Dendritic cell treated with granulocyte-macrophage colony-stimulating factor and Interleukin-4, amounts not matched to agents 40 ng/mL and 50 ng/mL, for 4 days (primary cell): ENCODE results near the gene SPINT1.

Source experiments
- H3K27ac Mint-ChIP-seq: one replicate; pipeline ENCODE4 v1.8.0; 2022; ENCODE audit warnings: mild to moderate bottlenecking, mixed read lengths
- H3K27me3 Mint-ChIP-seq: one replicate; pipeline ENCODE4 v1.8.0; 2022; ENCODE audit warnings: mild to moderate bottlenecking, mixed read lengths
- H3K36me3 Mint-ChIP-seq: one replicate; pipeline ENCODE4 v1.8.0; 2022; ENCODE audit warnings: low read depth, mixed read lengths
- H3K4me1 Mint-ChIP-seq: one replicate; pipeline ENCODE4 v1.8.0; 2022; ENCODE audit warnings: low read depth, mixed read lengths
- H3K4me3 Mint-ChIP-seq: one replicate; pipeline ENCODE4 v1.8.0; 2022; ENCODE audit warnings: mild to moderate bottlenecking, moderate library complexity, mixed read lengths
- H3K9me3 Mint-ChIP-seq: one replicate; pipeline ENCODE4 v1.8.0; 2022; ENCODE audit warnings: mixed read lengths
- intact Hi-C: fragments of 100-400 bp; cut with micrococcal nuclease; formaldehyde crosslinking; loops from one replicate; pipeline ENCODE4 v1.15.0; 2022

The SPINT1 gene

GRCh38 chr15:40843885-40844695 is at the start of gene SPINT1:
TSS of gene SPINT1 (plus strand) at chr15:40844048. CDS start at chr15:40844555, 507 bp downstream.
- peaks cover 13% of the 10 kb centered on the region for H3K27me3 Mint-ChIP-seq
- no peaks in the 10 kb centered on the region for H3K9me3 Mint-ChIP-seq
- peaks cover 27% of the 10 kb centered on the region for H3K36me3 Mint-ChIP-seq
- peak within 1 kb of the TSS; percentile 97 for H3K4me3 Mint-ChIP-seq
- peaks cover 44% of the 10 kb centered on the region for H3K4me1 Mint-ChIP-seq
- intact Hi-C loops, result loop anchor here (5.0 kb wide), 1 partner anchor 37 kb away; the partner anchor contains the start of genes DNAJC17 and ZFYVE19
- peak within 1 kb of the TSS; percentile 93 for H3K27ac Mint-ChIP-seq

- no peak overlapping the region for H3K4me3 Mint-ChIP-seq
- peaks cover 56% of the 10 kb centered on the region for H3K36me3 Mint-ChIP-seq
- H3K9me3 Mint-ChIP-seq, result no peaks in the 10 kb centered on the region
- peak overlapping the region; percentile 83 for H3K27ac Mint-ChIP-seq
- no peaks in the 10 kb centered on the region for H3K27me3 Mint-ChIP-seq
- intact Hi-C loops, result no loop called here
- peaks cover 39% of the 10 kb centered on the region for H3K4me1 Mint-ChIP-seq
These were observed 47.8 kb upstream of the SPINT1 start for GRCh38 chr15:40796041-40796440.

DNA sequence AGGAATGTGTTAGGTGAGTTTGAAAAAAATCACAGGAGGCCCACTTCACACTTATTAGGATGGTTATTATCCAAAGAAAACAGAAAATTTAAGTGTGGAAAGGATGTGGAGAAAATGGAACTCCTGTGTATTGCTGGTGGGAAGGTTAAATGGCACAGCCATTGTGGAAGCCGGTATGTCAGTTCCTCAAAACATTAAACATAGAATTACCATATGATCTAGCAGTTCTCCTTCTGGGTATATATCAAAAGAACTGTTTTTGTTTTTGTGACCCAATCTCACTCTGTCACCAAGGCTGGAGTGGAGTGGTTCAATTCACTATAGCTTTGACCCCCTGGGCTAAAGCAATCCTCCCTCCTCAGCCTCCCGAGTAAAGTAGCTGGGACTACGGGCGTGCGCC is 47.3 kb upstream of the SPINT1 start:
- H3K4me1 Mint-ChIP-seq, result peaks cover 42% of the 10 kb centered on the region
- no peak overlapping the region for H3K4me3 Mint-ChIP-seq
- H3K9me3 Mint-ChIP-seq, result no peaks in the 10 kb centered on the region
- H3K36me3 Mint-ChIP-seq, result peaks cover 56% of the 10 kb centered on the region
- intact Hi-C loops, result no loop called here
- H3K27me3 Mint-ChIP-seq, result no peaks in the 10 kb centered on the region
- peak overlapping the region; percentile 83 for H3K27ac Mint-ChIP-seq

DNA sequence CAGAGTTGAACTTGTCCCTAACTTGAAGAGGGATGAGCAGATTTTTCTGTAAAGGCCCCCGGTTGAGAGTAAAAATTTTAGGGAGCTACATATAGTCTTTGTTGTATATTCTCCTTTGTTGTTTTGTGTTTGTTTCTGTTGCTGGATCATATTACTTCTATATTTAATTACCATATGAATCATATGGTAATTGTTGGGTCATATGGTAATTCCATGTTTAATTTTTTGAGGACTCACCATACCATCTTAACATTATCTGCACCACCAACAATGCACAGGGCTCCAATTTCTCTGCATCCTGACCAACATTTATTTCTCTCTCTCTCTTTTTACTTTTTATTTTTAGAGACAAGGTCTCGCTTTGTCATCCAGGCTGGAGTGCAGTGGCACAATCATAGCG is 44.3 kb upstream of the SPINT1 start:
- no peaks in the 10 kb centered on the region for H3K27me3 Mint-ChIP-seq
- H3K27ac Mint-ChIP-seq, result no peak overlapping the region
- H3K36me3 Mint-ChIP-seq, result peaks cover 63% of the 10 kb centered on the region
- no peak overlapping the region for H3K4me3 Mint-ChIP-seq
- no peaks in the 10 kb centered on the region for H3K9me3 Mint-ChIP-seq
- intact Hi-C loops, result no loop called here
- H3K4me1 Mint-ChIP-seq, result peaks cover 43% of the 10 kb centered on the region

DNA sequence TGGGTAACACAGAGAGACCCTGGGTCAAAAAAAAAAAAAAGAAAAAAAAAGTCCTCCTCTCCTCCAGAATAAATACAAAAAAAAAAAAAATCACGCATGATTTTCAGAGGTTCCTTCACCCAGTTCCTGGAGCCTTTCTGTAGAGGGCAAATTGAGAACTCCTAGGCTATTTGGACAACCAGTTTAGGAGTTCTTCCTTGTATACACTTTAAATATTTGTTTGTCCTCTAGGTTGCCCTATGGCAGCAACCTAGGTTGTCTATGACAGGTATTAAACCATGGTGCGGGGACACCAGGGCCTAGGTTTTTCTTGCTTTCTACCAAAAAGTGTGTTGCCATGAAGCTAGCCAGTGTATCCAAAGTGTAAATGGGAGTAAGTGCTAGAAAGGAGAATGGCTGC is 40.8 kb upstream of the SPINT1 start:
- H3K4me1 Mint-ChIP-seq, result peaks cover 27% of the 10 kb centered on the region

DNA sequence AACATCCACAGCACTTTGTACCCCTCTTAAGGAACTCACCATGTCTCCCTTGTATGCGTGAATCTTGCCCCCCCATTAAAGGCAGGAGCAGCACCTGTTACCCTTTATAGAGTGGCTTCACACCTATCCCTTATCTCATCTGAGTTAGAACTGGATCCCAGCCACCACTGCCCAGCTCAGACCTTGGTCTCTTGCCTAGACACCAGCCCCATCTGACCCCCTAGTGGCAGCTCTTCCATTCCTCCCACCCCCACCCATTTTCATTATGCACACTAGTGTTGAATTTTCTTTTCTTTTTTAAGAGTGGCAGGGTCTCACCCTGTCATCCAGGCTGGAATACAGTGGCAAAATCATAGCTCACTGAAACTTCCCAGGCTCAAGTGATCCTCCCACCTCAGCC is 40.2 kb upstream of the SPINT1 start:
- no peak overlapping the region for H3K4me3 Mint-ChIP-seq
- peaks cover 27% of the 10 kb centered on the region for H3K4me1 Mint-ChIP-seq
- no peaks in the 10 kb centered on the region for H3K27me3 Mint-ChIP-seq
- no peaks in the 10 kb centered on the region for H3K9me3 Mint-ChIP-seq
- H3K36me3 Mint-ChIP-seq, result peaks cover 73% of the 10 kb centered on the region
- intact Hi-C loops, result no loop called here
- H3K27ac Mint-ChIP-seq, result no peak overlapping the region

More for the DNA sequence above, 40.8 kb upstream of the SPINT1 start:
- Mint-ChIP-seq H3K9me3 (no peaks in the 10 kb centered on the region), H3K4me3 (no peak overlapping the region), H3K36me3 (peaks cover 78% of the 10 kb centered on the region), H3K27me3 (no peaks in the 10 kb centered on the region), H3K27ac (no peak overlapping the region)
- intact Hi-C loops, result no loop called here

GRCh38 chr15:40806672-40807027 is 37.2 kb upstream of the SPINT1 start:
- peaks cover 76% of the 10 kb centered on the region for H3K36me3 Mint-ChIP-seq
- no peaks in the 10 kb centered on the region for H3K9me3 Mint-ChIP-seq
- H3K27ac Mint-ChIP-seq, result peak overlapping the region; percentile 97
- peak overlapping the region; percentile 92 for H3K4me3 Mint-ChIP-seq
- no peaks in the 10 kb centered on the region for H3K27me3 Mint-ChIP-seq
- intact Hi-C loops, result loop anchor here (1.0 to 5.0 kb wide), 3 partner anchors 36 to 51 kb away; partner anchors contain the start of genes C15orf62, RMDN3 and SPINT1
- peaks cover 36% of the 10 kb centered on the region for H3K4me1 Mint-ChIP-seq

GRCh38 chr15:40807028-40807887 is 36.6 kb upstream of the SPINT1 start, which contains the start of the genes DNAJC17 and ZFYVE19:
TSS of gene DNAJC17 (minus strand) at chr15:40807473. CDS start at chr15:40807446, 27 bp downstream.
TSS of gene ZFYVE19 (plus strand) at chr15:40807089. CDS start at chr15:40807590, 501 bp downstream.
- intact Hi-C loops, result loop anchor here (1.0 to 5.0 kb wide), 3 partner anchors 35 to 52 kb away; partner anchors contain the start of genes C15orf62, RMDN3 and SPINT1
- H3K9me3 Mint-ChIP-seq, result no peaks in the 10 kb centered on the region
- peaks cover 39% of the 10 kb centered on the region for H3K4me1 Mint-ChIP-seq
- H3K27me3 Mint-ChIP-seq, result no peaks in the 10 kb centered on the region
- peak within 1 kb of the TSS; percentile 92 for H3K4me3 Mint-ChIP-seq
- H3K36me3 Mint-ChIP-seq, result peaks cover 76% of the 10 kb centered on the region
- H3K27ac Mint-ChIP-seq, result peak within 1 kb of the TSS; percentile 97

DNA sequence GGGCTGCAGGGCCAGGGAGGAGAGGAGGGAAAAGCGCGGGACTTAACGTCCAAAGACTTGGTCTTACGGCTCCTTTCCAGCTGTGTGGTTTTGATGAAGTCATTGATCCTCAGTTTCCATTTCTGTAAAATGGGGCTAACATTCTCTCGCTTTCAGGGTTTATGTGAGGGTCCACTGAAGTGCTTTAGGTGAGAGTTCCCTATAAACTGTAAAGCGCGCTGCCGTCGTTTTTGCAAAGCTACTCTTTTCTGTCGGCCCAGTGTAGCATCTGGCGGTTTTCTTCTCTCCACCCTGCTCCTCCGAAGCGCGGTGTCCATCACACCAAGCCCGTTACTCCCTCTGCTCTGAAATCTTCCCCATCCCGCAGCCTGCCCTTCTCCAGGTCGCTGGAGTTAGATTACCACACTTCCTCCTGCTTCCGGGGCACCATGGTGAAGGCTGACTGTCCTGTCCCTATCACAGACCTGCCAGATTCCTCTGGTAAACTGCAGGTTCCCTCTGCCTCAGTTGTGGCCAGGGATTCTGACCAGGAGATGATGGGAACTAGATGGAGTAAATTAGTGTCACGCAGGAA is 35.9 kb upstream of the SPINT1 start:
- intact Hi-C loops, result loop anchor here (1.0 to 5.0 kb wide), 3 partner anchors 34 to 53 kb away; partner anchors contain the start of genes C15orf62, RMDN3 and SPINT1
- H3K4me3 Mint-ChIP-seq, result peak overlapping the region; percentile 92
- H3K27me3 Mint-ChIP-seq, result no peaks in the 10 kb centered on the region

DNA sequence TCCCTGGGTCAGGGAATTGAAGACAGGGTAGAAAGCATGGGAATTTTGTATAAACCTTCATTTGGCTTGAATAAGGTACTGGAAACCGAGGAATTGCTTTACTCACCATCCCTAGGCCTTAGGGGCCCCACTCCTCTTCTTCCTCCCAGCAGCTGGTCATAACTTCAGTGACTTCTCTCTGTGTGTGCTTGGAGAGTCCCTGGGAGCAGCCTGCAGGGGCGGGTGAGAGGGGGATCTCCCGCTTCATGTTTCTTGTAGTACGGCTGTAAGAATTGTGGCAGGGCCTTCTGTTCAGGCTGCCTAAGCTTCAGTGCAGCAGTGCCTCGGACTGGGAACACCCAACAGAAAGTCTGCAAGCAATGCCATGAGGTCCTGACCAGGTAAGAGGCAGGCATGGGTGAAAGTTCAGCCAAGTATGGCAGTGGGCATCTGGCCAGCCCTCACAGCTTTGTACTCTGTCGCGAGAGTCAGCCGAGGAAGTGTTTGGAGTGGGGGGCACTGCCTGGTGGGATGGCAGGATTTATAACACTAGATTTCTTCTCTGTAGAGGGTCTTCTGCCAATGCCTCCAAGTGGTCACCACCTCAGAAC is 34.9 kb upstream of the SPINT1 start:
- H3K27ac Mint-ChIP-seq, result no peak overlapping the region
- H3K27me3 Mint-ChIP-seq, result no peaks in the 10 kb centered on the region
- intact Hi-C loops, result loop anchor here (5.0 kb wide), 2 partner anchors 33 to 42 kb away; partner anchors contain the start of genes C15orf62 and SPINT1
- peaks cover 33% of the 10 kb centered on the region for H3K4me1 Mint-ChIP-seq
- H3K4me3 Mint-ChIP-seq, result no peak overlapping the region
- peaks cover 78% of the 10 kb centered on the region for H3K36me3 Mint-ChIP-seq
- no peaks in the 10 kb centered on the region for H3K9me3 Mint-ChIP-seq

More for the DNA sequence above, 35.9 kb upstream of the SPINT1 start:
- H3K4me1 Mint-ChIP-seq, result peaks cover 39% of the 10 kb centered on the region
- no peaks in the 10 kb centered on the region for H3K9me3 Mint-ChIP-seq
- peak overlapping the region; percentile 97 for H3K27ac Mint-ChIP-seq
- H3K36me3 Mint-ChIP-seq, result peaks cover 76% of the 10 kb centered on the region

DNA sequence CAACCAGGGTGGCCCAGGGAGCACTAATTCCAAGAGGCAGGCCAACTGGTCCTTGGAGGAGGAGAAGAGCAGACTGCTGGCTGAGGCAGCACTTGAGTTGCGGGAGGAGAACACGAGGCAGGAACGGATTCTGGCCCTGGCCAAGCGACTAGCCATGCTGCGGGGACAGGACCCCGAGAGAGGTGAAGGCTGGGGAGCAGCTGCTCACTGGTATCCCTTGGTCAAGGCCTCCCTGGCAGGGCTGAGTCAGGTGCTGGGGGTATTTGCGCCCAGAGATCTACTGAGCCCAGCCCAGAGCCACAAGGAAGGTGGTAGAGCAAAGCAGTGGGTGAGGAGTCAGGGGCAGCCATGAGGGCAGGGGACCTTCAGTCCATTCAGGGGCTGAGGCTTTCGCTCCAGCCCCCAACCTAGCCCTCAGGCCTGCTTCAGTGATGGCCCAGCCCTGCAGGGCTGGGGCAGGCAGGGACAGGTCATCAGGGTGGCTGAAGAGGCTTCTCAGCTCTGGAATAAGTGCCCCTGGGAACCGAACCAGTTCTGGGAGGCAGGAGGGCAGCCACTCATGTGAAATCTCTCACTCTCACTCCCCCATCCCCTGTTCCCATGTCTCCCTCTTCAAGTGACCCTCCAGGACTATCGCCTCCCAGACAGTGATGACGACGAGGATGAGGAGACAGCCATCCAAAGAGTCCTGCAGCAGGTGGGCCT is 31.0 kb upstream of the SPINT1 start:
- Mint-ChIP-seq H3K4me1 (peaks cover 39% of the 10 kb centered on the region), H3K27ac (no peak overlapping the region), H3K36me3 (peaks cover 70% of the 10 kb centered on the region), H3K9me3 (no peaks in the 10 kb centered on the region), H3K4me3 (no peak overlapping the region), H3K27me3 (no peaks in the 10 kb centered on the region)
- intact Hi-C loops, result no loop called here

GRCh38 chr15:40815042-40815698 is 28.7 kb upstream of the SPINT1 start:
- Mint-ChIP-seq H3K36me3 (peaks cover 53% of the 10 kb centered on the region), H3K9me3 (no peaks in the 10 kb centered on the region), H3K4me1 (peaks cover 24% of the 10 kb centered on the region), H3K27ac (no peak overlapping the region), H3K27me3 (no peaks in the 10 kb centered on the region), H3K4me3 (no peak overlapping the region)
- intact Hi-C loops, result no loop called here
